ENCODE data around the gene C10orf53.

Gene C10orf53

GRCh38 chr10:49647985-49648795, 31.3 kb upstream of the C10orf53 start:
- TF ChIP-seq, protein P1, sequence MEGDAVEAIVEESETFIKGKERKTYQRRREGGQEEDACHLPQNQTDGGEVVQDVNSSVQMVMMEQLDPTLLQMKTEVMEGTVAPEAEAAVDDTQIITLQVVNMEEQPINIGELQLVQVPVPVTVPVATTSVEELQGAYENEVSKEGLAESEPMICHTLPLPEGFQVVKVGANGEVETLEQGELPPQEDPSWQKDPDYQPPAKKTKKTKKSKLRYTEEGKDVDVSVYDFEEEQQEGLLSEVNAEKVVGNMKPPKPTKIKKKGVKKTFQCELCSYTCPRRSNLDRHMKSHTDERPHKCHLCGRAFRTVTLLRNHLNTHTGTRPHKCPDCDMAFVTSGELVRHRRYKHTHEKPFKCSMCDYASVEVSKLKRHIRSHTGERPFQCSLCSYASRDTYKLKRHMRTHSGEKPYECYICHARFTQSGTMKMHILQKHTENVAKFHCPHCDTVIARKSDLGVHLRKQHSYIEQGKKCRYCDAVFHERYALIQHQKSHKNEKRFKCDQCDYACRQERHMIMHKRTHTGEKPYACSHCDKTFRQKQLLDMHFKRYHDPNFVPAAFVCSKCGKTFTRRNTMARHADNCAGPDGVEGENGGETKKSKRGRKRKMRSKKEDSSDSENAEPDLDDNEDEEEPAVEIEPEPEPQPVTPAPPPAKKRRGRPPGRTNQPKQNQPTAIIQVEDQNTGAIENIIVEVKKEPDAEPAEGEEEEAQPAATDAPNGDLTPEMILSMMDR (IDR thresholded peaks at IDR 0.05; ENCODE audit: control extremely low read depth, extremely low read depth, low read depth, missing control alignments): no peak
- no peak for DNase-seq (ENCODE audit: extremely low spot score)
- ChIA-PET CTCF (interaction anchor here (1.9 kb wide), 1 partner anchor 16 kb away, joined by 5 read pairs; no protein-coding TSS in a partner anchor), POLR2A (no interaction called here)

DNA sequence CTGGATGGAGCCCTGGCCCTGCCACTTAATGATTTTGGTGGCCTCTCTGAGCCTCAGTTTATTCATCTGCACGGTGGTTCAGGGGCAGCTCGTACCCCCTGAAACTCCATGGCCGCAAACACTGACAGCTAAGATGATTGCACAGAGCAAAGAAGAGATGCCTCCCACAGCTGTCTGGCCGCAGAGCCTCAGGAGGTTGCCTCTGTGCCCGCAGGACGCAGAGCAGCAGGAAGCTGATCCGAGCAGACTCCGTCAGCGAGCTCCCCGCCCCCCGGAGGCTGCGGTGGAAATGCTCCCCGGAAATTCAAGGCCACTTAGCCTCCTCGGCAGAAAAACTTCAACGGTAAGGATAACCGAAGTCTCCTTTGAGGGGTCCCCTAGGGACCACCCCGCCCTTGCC, 30.2 kb upstream of the C10orf53 start:
- CTCF ChIA-PET: interaction anchor here (0.7 to 1.9 kb wide), 3 partner anchors 9 to 17 kb away, joined by 3 to 5 read pairs (median 4); no protein-coding TSS in a partner anchor
- TF ChIP-seq, protein P1 (IDR thresholded peaks at IDR 0.05; ENCODE audit: control extremely low read depth, extremely low read depth, low read depth, missing control alignments): no peak
- POLR2A ChIA-PET: no interaction called here
- no peak for DNase-seq (ENCODE audit: extremely low spot score)

- no peak for DNase-seq (ENCODE audit: extremely low spot score)
- TF ChIP-seq, protein P1 (IDR thresholded peaks at IDR 0.05; ENCODE audit: control extremely low read depth, extremely low read depth, low read depth, missing control alignments): no peak
- ChIA-PET POLR2A (no interaction called here), CTCF (interaction anchor here (0.7 to 1.9 kb wide), 3 partner anchors 10 to 18 kb away, joined by 3 to 5 read pairs (median 4); no protein-coding TSS in a partner anchor)
These were observed 29.3 kb upstream of the C10orf53 start for GRCh38 chr10:49649936-49650723.

- TF ChIP-seq, protein P1 (IDR thresholded peaks at IDR 0.05; ENCODE audit: control extremely low read depth, extremely low read depth, low read depth, missing control alignments): no peak
- POLR2A ChIA-PET: no interaction called here
- DNase-seq (ENCODE audit: extremely low spot score): no peak
- CTCF ChIA-PET: interaction anchor here (1.8 kb wide), 1 partner anchor 10 kb away, joined by 4 read pairs; no protein-coding TSS in a partner anchor
These were observed 28.8 kb upstream of the C10orf53 start for GRCh38 chr10:49650724-49651034.

- no peak for DNase-seq (ENCODE audit: extremely low spot score)
- ChIA-PET CTCF (interaction anchor here (1.8 kb wide), 1 partner anchor 11 kb away, joined by 4 read pairs; no protein-coding TSS in a partner anchor), POLR2A (no interaction called here)
- TF ChIP-seq, protein P1 (IDR thresholded peaks at IDR 0.05; ENCODE audit: control extremely low read depth, extremely low read depth, low read depth, missing control alignments): no peak
These were observed 28.2 kb upstream of the C10orf53 start for GRCh38 chr10:49651039-49651835.

DNA sequence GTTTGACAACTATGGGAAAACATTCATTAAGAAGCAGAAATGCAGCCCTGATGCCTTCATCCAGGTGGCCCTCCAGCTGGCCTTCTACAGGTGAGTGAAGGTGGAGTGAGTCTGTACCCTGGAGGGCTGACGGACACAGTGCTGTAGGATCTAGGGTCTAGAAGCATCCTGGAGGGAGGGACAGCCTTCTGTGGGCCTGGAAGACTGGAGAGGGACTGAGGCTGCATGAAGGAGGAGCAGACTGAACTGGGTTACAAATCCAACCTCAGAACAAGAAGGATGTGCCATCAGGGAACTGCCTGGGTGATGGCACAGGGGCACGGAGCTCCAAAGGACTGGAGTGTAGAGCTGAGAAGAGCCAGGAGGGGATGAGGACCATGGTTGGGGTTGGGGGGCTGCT, 27.5 kb upstream of the C10orf53 start:
- ChIA-PET CTCF (no interaction called here), POLR2A (no interaction called here)
- DNase-seq (ENCODE audit: extremely low spot score): no peak
- TF ChIP-seq, protein P1 (IDR thresholded peaks at IDR 0.05; ENCODE audit: control extremely low read depth, extremely low read depth, low read depth, missing control alignments): no peak

All from GM10248 (cell line).